ENCODE data around the gene TPMT.

DNA sequence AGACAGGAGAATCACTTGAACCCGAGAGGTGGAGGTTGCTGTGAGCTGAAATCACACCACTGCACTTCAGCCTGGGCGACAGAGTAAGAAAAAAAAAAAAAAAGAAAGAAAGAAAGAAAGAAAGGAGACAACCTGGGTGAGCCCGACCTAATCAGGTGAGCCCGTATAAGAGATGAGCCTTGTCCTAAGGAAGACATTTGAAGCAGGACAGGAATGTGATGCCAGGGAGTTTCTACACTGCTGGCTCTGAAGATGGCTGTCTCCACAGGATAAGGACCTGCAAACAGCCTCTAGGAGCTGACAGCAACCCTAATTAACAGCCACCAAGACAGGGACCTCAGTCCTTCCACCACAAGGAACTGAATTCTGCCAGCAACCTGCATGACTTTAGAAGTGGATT, 74.3 kb downstream of the TPMT start:
- TF ChIP-seq GRHL2 (CRISPR knock-in tag; IDR thresholded peaks at IDR 0.05; ENCODE audit: insufficient replicate concordance, severe bottlenecking), result no peak
- TF ChIP-seq, protein P1, sequence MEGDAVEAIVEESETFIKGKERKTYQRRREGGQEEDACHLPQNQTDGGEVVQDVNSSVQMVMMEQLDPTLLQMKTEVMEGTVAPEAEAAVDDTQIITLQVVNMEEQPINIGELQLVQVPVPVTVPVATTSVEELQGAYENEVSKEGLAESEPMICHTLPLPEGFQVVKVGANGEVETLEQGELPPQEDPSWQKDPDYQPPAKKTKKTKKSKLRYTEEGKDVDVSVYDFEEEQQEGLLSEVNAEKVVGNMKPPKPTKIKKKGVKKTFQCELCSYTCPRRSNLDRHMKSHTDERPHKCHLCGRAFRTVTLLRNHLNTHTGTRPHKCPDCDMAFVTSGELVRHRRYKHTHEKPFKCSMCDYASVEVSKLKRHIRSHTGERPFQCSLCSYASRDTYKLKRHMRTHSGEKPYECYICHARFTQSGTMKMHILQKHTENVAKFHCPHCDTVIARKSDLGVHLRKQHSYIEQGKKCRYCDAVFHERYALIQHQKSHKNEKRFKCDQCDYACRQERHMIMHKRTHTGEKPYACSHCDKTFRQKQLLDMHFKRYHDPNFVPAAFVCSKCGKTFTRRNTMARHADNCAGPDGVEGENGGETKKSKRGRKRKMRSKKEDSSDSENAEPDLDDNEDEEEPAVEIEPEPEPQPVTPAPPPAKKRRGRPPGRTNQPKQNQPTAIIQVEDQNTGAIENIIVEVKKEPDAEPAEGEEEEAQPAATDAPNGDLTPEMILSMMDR (IDR thresholded peaks at IDR 0.05), result no peak
- TF ChIP-seq, protein P2, sequence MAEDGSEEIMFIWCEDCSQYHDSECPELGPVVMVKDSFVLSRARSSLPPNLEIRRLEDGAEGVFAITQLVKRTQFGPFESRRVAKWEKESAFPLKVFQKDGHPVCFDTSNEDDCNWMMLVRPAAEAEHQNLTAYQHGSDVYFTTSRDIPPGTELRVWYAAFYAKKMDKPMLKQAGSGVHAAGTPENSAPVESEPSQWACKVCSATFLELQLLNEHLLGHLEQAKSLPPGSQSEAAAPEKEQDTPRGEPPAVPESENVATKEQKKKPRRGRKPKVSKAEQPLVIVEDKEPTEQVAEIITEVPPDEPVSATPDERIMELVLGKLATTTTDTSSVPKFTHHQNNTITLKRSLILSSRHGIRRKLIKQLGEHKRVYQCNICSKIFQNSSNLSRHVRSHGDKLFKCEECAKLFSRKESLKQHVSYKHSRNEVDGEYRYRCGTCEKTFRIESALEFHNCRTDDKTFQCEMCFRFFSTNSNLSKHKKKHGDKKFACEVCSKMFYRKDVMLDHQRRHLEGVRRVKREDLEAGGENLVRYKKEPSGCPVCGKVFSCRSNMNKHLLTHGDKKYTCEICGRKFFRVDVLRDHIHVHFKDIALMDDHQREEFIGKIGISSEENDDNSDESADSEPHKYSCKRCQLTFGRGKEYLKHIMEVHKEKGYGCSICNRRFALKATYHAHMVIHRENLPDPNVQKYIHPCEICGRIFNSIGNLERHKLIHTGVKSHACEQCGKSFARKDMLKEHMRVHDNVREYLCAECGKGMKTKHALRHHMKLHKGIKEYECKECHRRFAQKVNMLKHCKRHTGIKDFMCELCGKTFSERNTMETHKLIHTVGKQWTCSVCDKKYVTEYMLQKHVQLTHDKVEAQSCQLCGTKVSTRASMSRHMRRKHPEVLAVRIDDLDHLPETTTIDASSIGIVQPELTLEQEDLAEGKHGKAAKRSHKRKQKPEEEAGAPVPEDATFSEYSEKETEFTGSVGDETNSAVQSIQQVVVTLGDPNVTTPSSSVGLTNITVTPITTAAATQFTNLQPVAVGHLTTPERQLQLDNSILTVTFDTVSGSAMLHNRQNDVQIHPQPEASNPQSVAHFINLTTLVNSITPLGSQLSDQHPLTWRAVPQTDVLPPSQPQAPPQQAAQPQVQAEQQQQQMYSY (CRISPR knock-in tag; IDR thresholded peaks at IDR 0.05), result no peak
- TF ChIP-seq ZNF121 (CRISPR knock-in tag; IDR thresholded peaks at IDR 0.05), result no peak
- no peak for TF ChIP-seq NR2C2 (CRISPR knock-in tag; IDR thresholded peaks at IDR 0.05)
- TF ChIP-seq, protein P3, sequence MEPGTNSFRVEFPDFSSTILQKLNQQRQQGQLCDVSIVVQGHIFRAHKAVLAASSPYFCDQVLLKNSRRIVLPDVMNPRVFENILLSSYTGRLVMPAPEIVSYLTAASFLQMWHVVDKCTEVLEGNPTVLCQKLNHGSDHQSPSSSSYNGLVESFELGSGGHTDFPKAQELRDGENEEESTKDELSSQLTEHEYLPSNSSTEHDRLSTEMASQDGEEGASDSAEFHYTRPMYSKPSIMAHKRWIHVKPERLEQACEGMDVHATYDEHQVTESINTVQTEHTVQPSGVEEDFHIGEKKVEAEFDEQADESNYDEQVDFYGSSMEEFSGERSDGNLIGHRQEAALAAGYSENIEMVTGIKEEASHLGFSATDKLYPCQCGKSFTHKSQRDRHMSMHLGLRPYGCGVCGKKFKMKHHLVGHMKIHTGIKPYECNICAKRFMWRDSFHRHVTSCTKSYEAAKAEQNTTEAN (CRISPR knock-in tag; IDR thresholded peaks at IDR 0.05), result no peak
- TF ChIP-seq, protein P4, sequence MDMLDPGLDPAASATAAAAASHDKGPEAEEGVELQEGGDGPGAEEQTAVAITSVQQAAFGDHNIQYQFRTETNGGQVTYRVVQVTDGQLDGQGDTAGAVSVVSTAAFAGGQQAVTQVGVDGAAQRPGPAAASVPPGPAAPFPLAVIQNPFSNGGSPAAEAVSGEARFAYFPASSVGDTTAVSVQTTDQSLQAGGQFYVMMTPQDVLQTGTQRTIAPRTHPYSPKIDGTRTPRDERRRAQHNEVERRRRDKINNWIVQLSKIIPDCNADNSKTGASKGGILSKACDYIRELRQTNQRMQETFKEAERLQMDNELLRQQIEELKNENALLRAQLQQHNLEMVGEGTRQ (CRISPR knock-in tag; IDR thresholded peaks at IDR 0.05), result no peak

Data from WTC11 (cell line).